ENCODE measurements around the gene SLC12A8.
A peak's percentile ranks its signal among the peaks of the same experiment; 100 is the strongest.

SLC12A8 gene

DNA sequence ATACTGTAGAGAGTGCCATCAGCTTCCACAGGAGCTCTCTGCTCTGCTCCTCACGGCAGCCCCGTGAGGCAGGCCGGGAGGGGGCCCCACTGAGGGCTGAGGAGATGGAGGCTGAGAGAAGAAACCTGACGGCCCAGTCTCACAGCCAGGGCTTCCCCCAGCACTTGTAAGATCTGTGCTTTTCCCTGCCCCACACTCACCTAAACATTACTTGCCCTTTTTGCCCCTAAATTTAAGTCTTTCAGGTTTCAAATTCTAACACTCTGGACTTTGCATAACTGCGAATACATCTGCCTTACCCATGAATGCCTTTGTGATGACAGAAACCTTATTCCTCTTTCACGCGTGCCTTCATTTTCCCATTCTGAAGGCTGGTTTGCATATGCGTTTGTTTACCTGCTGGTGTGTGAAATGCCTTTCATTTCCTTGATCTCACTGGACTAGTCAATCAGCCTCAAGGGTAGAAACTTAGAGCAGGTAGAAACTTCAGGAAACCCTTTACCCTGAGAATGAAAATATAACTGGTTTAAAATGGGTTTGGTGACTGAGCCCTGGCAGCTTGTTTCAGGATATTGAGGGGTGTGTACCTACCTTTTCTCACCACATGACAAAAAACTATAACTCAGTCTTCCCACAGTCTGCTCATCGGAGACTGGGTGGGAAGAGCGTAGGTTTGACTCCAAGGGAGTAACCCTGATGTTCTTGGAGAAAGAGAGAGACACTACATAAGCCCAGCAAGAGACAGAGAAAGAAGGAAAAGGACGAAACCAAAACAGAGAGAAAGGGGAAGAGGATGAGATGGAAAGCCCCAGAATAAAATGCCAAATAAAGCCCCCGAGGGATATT lies 20.1 kb downstream of the SLC12A8 start:
- TF ChIP-seq, protein P1, sequence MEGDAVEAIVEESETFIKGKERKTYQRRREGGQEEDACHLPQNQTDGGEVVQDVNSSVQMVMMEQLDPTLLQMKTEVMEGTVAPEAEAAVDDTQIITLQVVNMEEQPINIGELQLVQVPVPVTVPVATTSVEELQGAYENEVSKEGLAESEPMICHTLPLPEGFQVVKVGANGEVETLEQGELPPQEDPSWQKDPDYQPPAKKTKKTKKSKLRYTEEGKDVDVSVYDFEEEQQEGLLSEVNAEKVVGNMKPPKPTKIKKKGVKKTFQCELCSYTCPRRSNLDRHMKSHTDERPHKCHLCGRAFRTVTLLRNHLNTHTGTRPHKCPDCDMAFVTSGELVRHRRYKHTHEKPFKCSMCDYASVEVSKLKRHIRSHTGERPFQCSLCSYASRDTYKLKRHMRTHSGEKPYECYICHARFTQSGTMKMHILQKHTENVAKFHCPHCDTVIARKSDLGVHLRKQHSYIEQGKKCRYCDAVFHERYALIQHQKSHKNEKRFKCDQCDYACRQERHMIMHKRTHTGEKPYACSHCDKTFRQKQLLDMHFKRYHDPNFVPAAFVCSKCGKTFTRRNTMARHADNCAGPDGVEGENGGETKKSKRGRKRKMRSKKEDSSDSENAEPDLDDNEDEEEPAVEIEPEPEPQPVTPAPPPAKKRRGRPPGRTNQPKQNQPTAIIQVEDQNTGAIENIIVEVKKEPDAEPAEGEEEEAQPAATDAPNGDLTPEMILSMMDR (IDR thresholded peaks at IDR 0.05; ENCODE audit: extremely low read depth, missing control alignments): peak; percentile 38
- peak; percentile 74 for DNase-seq (ENCODE audit: low spot score)

DNA sequence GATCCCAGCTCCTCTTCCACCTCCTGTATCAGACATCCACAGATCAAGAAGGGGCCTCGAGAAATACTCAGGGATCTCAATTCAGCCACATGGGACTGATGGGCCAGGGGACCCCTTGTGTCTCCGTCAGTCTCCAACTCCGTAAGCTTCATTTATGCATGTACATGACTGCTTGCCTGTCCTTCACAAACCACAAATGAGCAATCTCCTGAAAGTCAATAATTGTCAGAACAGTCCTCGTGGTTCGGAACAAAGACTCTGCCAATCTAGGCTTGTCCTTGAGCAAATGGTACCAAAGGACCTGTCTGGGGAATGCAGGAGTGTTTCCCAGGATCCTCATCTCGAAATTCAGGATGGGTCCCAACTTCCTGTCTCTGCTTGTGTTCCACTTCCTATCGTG lies 20.8 kb downstream of the SLC12A8 start:
- DNase-seq (ENCODE audit: low spot score): no peak
- TF ChIP-seq, protein P1 (IDR thresholded peaks at IDR 0.05; ENCODE audit: extremely low read depth, missing control alignments): no peak

DNA sequence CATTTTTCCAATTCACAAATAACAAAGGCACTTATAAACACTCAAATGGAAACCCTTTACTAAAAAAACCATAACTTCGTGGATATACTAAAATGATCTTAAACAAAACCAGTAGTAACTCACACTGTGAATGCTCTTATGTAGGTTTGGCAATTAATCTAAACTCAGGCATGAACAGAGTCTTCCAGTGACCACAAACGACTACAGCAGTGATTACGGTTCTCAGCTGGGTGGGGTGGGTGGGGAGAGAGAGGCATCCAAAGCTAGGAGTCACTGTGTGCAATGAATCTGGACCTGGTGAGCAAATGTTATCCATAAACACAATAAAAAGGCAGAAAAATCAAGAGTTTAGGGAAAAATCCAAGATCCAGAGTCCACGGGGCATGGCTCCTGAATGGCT lies 21.3 kb downstream of the SLC12A8 start:
- DNase-seq (ENCODE audit: low spot score): no peak
- TF ChIP-seq, protein P1 (IDR thresholded peaks at IDR 0.05; ENCODE audit: extremely low read depth, missing control alignments): no peak

DNA sequence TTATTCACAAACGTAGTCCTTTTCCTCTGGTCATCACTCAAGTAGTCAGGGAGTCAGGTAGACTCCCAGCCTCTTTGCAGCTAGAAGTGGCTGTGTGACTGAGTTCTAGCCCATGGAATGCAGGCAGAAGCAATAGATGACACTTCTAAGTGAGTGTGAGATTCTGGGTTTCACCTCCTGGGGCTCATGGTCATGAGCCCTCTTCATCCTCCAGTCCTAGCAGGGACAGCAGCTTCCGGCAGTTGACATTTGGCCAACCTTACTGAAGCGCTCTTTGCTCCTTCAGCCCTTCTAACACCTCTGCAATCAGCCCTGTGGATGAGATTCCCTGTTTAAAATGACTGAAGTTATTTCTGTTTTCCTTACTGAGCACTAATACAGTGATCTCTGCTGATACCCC lies 21.8 kb downstream of the SLC12A8 start:
- no peak for DNase-seq (ENCODE audit: low spot score)
- TF ChIP-seq, protein P1 (IDR thresholded peaks at IDR 0.05; ENCODE audit: extremely low read depth, missing control alignments): no peak

DNA sequence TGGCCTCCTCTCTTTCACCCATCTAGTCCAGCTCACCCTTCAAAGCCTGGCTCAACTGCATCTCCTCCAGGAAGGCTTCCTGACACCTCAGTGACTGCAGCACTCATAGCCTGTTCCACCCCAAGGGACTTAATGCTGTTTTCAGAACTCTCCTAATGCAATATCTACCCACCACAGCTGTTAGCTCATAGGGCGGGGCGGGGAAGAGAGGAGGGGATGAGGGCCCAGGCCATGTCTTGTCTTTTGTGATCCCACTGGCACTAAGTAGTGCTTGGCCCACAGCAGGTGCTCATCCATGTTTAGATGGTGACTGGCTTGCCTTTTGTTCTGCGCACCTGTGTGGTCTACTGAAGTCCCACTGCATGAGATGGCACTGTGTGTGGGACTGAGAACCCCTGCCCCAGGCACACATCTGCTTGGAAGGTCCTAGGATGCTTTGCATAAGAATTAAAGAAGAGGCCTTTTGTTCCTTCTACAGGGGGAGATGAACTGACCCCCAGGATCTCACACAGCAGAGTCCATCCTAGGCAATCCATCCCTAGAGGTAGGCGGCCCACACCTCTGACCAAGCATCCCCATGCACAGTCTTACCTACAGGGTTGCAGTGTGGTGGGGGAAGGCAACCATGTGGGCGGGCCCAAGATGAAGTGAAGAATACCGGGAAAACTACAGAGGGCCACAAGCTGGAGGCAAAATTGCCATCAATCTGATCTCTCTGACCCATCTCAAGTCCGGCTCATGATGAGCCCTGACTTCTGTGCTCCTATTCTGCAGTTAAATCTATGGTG lies 23.0 kb downstream of the SLC12A8 start:
- no peak for DNase-seq (ENCODE audit: low spot score)
- TF ChIP-seq, protein P1 (IDR thresholded peaks at IDR 0.05; ENCODE audit: extremely low read depth, missing control alignments): no peak

DNA sequence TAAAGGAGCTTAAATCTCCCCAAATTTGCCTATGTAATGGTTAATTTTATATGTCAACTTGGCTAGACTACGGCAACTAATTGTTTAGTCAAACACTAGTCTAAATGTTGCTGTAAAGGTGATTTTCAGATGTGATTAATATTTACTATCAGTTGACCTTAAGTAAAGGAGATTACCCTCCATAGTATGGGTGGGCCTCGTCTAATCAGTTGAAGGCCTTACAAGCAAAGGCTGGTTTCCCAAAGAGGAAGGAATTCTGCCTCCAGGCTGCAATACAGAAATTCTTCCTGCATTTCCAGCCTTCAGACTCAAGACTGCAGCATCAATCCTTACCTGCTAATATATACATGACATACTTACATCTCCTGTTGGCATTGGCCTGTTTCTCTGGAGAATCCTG lies 23.6 kb downstream of the SLC12A8 start:
- TF ChIP-seq, protein P1 (IDR thresholded peaks at IDR 0.05; ENCODE audit: extremely low read depth, missing control alignments): no peak
- no peak for DNase-seq (ENCODE audit: low spot score)

DNA sequence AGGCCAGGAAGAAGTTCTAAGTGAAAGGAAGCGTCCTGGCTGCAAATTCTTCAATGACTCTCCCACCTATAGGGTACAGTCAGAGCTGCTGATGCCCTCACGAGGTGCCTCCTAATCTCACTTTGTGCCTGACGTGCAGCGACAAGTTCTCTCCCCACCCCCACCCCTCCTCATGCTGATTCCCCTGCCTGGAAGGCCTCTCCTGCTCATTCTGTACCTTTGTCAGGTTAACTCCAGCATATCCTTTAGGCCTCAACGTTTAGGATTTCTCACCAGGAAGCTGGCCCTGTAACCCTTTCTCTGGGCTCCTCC lies 25.0 kb downstream of the SLC12A8 start:
- DNase-seq (ENCODE audit: low spot score): no peak
- TF ChIP-seq, protein P1 (IDR thresholded peaks at IDR 0.05; ENCODE audit: extremely low read depth, missing control alignments): no peak

Measured in GM20000 (cell line).